ENCODE results near the gene UGGT2.

The UGGT2 gene

DNA sequence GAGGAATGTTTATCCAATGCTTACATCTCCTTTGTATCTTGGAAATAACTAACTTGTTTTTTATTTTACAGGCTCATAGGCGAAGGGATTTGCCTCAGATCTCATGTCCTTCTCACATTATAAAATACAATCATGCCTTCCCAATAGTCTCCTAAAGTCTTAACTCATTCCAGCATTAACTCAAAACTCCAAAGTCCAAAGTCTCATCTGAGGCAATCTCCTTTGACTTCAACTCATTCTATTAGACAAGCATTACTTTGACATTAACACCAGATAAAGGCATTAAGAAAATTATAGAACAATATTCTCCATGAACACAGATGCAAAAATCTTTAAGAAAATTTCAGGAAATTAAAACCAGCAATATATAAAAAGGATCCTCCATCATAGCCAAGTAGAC lies 238.7 kb downstream of the UGGT2 start:
- Histone ChIP-seq H3K4me3 (ENCODE audit: insufficient read depth, low read depth, low read length, poor library complexity, severe bottlenecking) (no peak overlapping the region), H3K27me3 (replicated peaks; ENCODE audit: control insufficient read depth, insufficient read depth, low read length, poor library complexity, severe bottlenecking) (peaks cover 3% of the 10 kb centered on the region), H3K4me1 (ENCODE audit: control insufficient read depth, insufficient read depth, low read length, poor library complexity, severe bottlenecking) (no peaks in the 10 kb centered on the region), H3K36me3 (ENCODE audit: control insufficient read depth, insufficient read depth, low read length) (no peaks in the 10 kb centered on the region), H3K27ac (ENCODE audit: insufficient read depth, low read length, poor library complexity, severe bottlenecking) (no peak overlapping the region), H3K9me3 (ENCODE audit: control insufficient read depth, low read length) (no peaks in the 10 kb centered on the region)
- no peak for DNase-seq

DNA sequence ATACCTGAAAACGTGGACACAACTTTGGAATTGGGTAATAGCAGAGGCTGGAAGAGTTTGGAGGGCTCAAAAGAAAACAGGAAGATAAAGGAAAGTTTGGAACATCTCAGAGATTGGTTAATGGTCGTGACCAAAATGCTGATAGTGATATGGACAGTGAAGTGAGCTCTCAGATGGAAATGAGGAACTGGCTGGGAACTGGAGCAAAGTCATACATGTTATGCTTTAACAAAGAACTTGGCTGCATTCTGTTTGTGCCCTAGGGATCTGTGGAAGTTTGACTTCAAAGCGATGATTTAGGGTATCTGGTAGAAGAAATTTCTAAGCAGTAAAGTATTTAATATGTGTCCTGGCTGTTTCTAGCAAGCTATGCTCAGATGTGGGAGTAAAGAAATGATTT lies 240.1 kb downstream of the UGGT2 start:
- Histone ChIP-seq H3K4me1 (ENCODE audit: control insufficient read depth, insufficient read depth, low read length, poor library complexity, severe bottlenecking) (no peaks in the 10 kb centered on the region), H3K9me3 (ENCODE audit: control insufficient read depth, low read length) (no peaks in the 10 kb centered on the region), H3K4me3 (ENCODE audit: insufficient read depth, low read depth, low read length, poor library complexity, severe bottlenecking) (no peak overlapping the region), H3K27ac (ENCODE audit: insufficient read depth, low read length, poor library complexity, severe bottlenecking) (no peak overlapping the region), H3K27me3 (replicated peaks; ENCODE audit: control insufficient read depth, insufficient read depth, low read length, poor library complexity, severe bottlenecking) (peaks cover 3% of the 10 kb centered on the region), H3K36me3 (ENCODE audit: control insufficient read depth, insufficient read depth, low read length) (no peaks in the 10 kb centered on the region)
- no peak for DNase-seq

DNA sequence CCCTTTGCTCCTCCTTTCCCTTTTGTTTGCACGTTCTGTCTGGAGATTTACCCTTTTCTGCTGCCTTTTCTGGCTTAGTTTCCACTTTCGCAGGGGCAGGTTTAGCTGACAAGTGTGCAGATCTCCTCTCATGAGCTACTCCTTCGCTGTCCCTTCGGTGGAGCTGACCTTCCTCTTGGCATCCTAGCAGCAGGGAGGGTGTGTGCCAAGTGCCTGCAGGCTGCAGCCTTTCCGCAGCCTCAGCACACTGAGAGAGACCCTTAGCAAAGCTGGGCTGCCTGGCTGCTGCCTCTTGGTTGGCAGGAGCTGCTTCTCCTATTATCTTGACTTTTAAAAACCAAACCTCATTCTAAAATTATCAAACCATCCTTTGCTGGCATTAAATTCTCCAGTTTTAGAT lies 243.8 kb downstream of the UGGT2 start:
- Histone ChIP-seq H3K4me1 (ENCODE audit: control insufficient read depth, insufficient read depth, low read length, poor library complexity, severe bottlenecking) (no peaks in the 10 kb centered on the region), H3K4me3 (ENCODE audit: insufficient read depth, low read depth, low read length, poor library complexity, severe bottlenecking) (no peak overlapping the region), H3K27me3 (replicated peaks; ENCODE audit: control insufficient read depth, insufficient read depth, low read length, poor library complexity, severe bottlenecking) (peaks cover 3% of the 10 kb centered on the region), H3K9me3 (ENCODE audit: control insufficient read depth, low read length) (no peaks in the 10 kb centered on the region), H3K36me3 (ENCODE audit: control insufficient read depth, insufficient read depth, low read length) (no peaks in the 10 kb centered on the region), H3K27ac (ENCODE audit: insufficient read depth, low read length, poor library complexity, severe bottlenecking) (no peak overlapping the region)
- no peak for DNase-seq

DNA sequence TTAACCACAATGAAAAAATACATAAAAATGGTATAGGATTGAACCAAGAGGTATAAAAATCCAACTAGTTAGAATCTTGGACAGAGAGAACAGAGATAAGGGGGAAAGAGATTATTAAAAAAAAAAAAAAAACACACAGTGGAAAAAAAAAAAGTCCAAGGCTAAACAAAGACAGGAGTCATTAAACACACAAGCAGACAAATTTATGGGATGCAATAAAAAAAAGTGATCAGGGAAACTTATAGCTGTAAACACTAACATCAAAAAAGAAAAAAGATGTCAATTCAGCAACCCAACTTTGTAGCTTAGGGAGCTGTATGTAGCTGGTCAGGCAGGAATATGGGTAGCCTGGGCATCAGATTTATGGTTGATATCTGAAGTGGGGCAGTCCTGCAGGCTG lies 247.3 kb downstream of the UGGT2 start:
- Histone ChIP-seq H3K9me3 (ENCODE audit: control insufficient read depth, low read length) (no peaks in the 10 kb centered on the region), H3K4me3 (ENCODE audit: insufficient read depth, low read depth, low read length, poor library complexity, severe bottlenecking) (no peak overlapping the region), H3K27me3 (replicated peaks; ENCODE audit: control insufficient read depth, insufficient read depth, low read length, poor library complexity, severe bottlenecking) (peaks cover 3% of the 10 kb centered on the region), H3K27ac (ENCODE audit: insufficient read depth, low read length, poor library complexity, severe bottlenecking) (no peak overlapping the region), H3K4me1 (ENCODE audit: control insufficient read depth, insufficient read depth, low read length, poor library complexity, severe bottlenecking) (no peaks in the 10 kb centered on the region), H3K36me3 (ENCODE audit: control insufficient read depth, insufficient read depth, low read length) (no peaks in the 10 kb centered on the region)
- no peak for DNase-seq

DNA sequence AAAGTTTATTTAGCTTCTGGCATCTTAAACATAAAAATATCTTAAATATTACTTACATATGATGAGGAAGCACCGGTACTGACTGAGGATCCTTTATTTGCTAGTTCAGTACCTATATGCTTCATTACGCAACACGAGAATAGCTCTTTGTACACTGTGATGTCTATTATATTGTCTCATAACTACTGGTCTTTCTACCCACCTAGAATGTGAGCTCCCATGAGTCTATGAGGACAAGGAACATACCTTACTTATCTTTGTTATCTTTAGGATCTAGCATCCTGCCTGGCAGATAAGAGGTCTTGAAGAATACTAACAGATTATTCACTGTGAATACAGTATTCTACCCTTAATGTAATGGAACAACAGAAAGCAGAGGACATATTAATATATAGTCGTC lies 251.4 kb downstream of the UGGT2 start:
- Histone ChIP-seq H3K4me3 (ENCODE audit: insufficient read depth, low read depth, low read length, poor library complexity, severe bottlenecking) (no peak overlapping the region), H3K4me1 (ENCODE audit: control insufficient read depth, insufficient read depth, low read length, poor library complexity, severe bottlenecking) (no peaks in the 10 kb centered on the region), H3K27ac (ENCODE audit: insufficient read depth, low read length, poor library complexity, severe bottlenecking) (no peak overlapping the region), H3K27me3 (replicated peaks; ENCODE audit: control insufficient read depth, insufficient read depth, low read length, poor library complexity, severe bottlenecking) (no peaks in the 10 kb centered on the region), H3K9me3 (ENCODE audit: control insufficient read depth, low read length) (no peaks in the 10 kb centered on the region), H3K36me3 (ENCODE audit: control insufficient read depth, insufficient read depth, low read length) (no peaks in the 10 kb centered on the region)
- DNase-seq: no peak

DNA sequence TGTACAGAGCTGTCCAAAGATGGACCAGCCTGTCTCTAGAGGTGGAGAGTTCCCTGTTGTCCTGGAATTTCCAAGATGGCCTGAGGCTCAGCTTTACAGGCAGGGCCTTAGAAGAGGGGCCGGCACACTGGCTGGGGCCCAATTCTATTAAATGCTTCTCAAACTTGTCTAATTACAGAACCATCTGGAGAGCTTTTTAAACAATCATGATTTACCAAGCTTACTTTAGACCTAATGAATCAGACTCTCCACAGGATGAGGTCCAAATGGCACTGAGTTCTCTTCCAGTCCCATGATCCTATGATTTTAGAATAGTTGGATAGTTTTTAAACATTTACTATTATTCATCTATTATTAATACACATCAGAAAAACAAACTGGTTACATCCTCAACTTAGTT lies 252.8 kb downstream of the UGGT2 start:
- Histone ChIP-seq H3K27me3 (replicated peaks; ENCODE audit: control insufficient read depth, insufficient read depth, low read length, poor library complexity, severe bottlenecking) (no peaks in the 10 kb centered on the region), H3K4me3 (ENCODE audit: insufficient read depth, low read depth, low read length, poor library complexity, severe bottlenecking) (no peak overlapping the region), H3K36me3 (ENCODE audit: control insufficient read depth, insufficient read depth, low read length) (no peaks in the 10 kb centered on the region)

DNA sequence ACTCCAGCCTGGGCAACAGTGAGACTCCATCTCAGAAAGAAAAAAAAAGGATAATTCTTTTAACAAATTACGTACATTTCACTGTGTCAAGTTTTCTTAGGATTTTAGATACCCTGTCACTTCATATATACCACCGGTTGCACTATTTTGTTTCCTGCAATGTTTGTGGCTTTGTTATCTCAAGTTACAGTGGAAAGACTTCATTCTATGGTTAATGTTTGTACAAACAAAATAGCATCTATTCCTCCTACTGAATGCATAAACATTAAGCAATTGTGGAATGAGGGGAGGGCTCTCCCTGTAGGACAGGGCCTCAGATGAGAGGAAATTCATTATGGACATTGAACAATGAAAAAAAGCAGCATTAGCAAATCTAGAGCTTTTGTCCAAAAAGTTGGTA lies 256.2 kb downstream of the UGGT2 start:
- DNase-seq: no peak
- Histone ChIP-seq H3K27ac (ENCODE audit: insufficient read depth, low read length, poor library complexity, severe bottlenecking) (no peak overlapping the region), H3K36me3 (ENCODE audit: control insufficient read depth, insufficient read depth, low read length) (peaks cover 2% of the 10 kb centered on the region)

More for the DNA sequence above, 252.8 kb downstream of the UGGT2 start:
- DNase-seq: no peak
- Histone ChIP-seq H3K27ac (ENCODE audit: insufficient read depth, low read length, poor library complexity, severe bottlenecking) (no peak overlapping the region), H3K4me1 (ENCODE audit: control insufficient read depth, insufficient read depth, low read length, poor library complexity, severe bottlenecking) (no peaks in the 10 kb centered on the region), H3K9me3 (ENCODE audit: control insufficient read depth, low read length) (no peaks in the 10 kb centered on the region)

DNA sequence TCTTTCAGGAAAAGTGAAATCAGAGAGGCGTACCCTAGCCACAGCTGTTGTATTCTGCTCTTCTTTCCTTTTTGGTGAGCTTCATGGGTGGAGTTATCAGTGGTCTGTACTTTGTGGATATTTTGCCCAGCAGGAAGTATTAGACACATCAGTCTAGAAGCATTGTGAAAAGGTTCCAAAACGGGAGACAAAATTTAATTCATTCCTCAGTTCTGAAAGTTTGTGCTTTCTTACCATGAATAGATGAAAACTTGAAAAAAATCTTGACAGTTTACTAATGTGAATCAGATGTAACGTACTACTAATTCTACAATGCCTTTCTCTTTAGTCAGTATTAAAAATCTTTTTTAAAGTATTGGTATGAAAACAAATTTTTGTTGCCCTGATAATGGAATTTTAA lies 259.4 kb downstream of the UGGT2 start:
- DNase-seq: no peak
- H3K4me1 ChIP-seq (ENCODE audit: control insufficient read depth, insufficient read depth, low read length, poor library complexity, severe bottlenecking): no peaks in the 10 kb centered on the region
- no peak overlapping the region for H3K27ac ChIP-seq (ENCODE audit: insufficient read depth, low read length, poor library complexity, severe bottlenecking)
- no peaks in the 10 kb centered on the region for H3K27me3 ChIP-seq (replicated peaks; ENCODE audit: control insufficient read depth, insufficient read depth, low read length, poor library complexity, severe bottlenecking)
- H3K36me3 ChIP-seq (ENCODE audit: control insufficient read depth, insufficient read depth, low read length): peaks cover 25% of the 10 kb centered on the region
- H3K9me3 ChIP-seq (ENCODE audit: control insufficient read depth, low read length): no peaks in the 10 kb centered on the region
- H3K4me3 ChIP-seq (ENCODE audit: insufficient read depth, low read depth, low read length, poor library complexity, severe bottlenecking): no peak overlapping the region

More for the DNA sequence above, 256.2 kb downstream of the UGGT2 start:
- no peaks in the 10 kb centered on the region for H3K4me1 ChIP-seq (ENCODE audit: control insufficient read depth, insufficient read depth, low read length, poor library complexity, severe bottlenecking)
- H3K4me3 ChIP-seq (ENCODE audit: insufficient read depth, low read depth, low read length, poor library complexity, severe bottlenecking): no peak overlapping the region
- no peaks in the 10 kb centered on the region for H3K27me3 ChIP-seq (replicated peaks; ENCODE audit: control insufficient read depth, insufficient read depth, low read length, poor library complexity, severe bottlenecking)
- no peaks in the 10 kb centered on the region for H3K9me3 ChIP-seq (ENCODE audit: control insufficient read depth, low read length)

DNA sequence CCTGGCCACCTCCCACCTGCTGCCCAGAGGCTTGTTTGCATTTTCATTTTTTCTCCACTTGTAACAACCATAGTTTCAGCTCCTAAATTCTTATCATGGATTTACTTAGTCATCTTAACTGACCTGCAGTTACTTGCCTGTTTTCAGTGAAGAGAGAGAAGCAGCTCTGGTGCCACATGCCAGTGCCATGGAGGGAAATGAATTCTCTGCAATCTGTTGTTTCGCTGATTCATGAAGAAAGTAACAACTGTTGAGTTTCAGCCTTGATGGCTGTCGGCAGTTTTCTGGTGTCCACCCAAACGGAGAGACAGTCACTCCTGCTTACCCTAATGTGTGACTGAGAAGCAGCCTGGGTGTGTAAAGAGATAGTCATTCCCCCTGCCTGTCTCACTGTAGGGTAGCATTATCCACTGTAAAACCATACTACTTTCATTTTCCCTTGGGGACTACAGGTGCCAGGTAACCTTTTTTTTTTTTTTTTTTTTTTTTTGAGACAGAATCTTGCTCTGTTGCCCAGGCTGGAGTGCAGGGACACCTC lies 260.1 kb downstream of the UGGT2 start:
- no peak overlapping the region for H3K4me3 ChIP-seq (ENCODE audit: insufficient read depth, low read depth, low read length, poor library complexity, severe bottlenecking)
- H3K9me3 ChIP-seq (ENCODE audit: control insufficient read depth, low read length): no peaks in the 10 kb centered on the region
- H3K4me1 ChIP-seq (ENCODE audit: control insufficient read depth, insufficient read depth, low read length, poor library complexity, severe bottlenecking): no peaks in the 10 kb centered on the region
- no peak for DNase-seq
- no peaks in the 10 kb centered on the region for H3K27me3 ChIP-seq (replicated peaks; ENCODE audit: control insufficient read depth, insufficient read depth, low read length, poor library complexity, severe bottlenecking)
- H3K36me3 ChIP-seq (ENCODE audit: control insufficient read depth, insufficient read depth, low read length): peaks cover 29% of the 10 kb centered on the region
- no peak overlapping the region for H3K27ac ChIP-seq (ENCODE audit: insufficient read depth, low read length, poor library complexity, severe bottlenecking)

DNA sequence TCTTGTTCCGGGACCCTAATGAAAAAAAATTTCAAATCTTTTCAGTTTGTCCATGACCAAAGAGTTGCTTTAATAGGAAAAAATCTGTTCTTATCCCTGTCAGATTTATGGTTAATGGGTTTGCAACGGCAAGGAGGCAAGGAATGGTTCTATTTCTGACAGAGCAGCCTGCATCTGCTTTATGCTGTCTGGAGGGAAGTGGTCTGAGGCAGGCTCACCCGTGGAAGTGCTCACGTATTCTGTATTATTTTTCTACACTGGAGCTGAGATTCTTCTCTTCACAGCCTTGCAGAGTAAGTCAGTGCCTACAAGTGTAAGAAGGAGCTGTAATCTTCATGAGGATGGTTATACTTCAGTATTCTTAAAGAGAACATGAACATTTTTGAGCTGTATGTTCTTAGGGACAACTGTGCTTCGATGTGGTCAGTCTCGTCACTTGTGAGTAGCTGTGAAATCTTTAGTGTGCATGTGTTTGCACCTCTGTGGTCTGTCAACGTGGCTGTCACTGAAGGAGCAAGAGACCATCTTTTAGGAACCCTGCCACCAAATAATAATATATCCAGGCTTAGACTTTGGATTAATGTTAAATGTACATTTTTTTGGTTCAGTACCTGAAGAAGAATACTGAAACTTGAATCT lies 262.0 kb downstream of the UGGT2 start:
- peaks cover 44% of the 10 kb centered on the region for H3K36me3 ChIP-seq (ENCODE audit: control insufficient read depth, insufficient read depth, low read length)
- H3K27ac ChIP-seq (ENCODE audit: insufficient read depth, low read length, poor library complexity, severe bottlenecking): no peak overlapping the region
- no peaks in the 10 kb centered on the region for H3K9me3 ChIP-seq (ENCODE audit: control insufficient read depth, low read length)
- no peaks in the 10 kb centered on the region for H3K27me3 ChIP-seq (replicated peaks; ENCODE audit: control insufficient read depth, insufficient read depth, low read length, poor library complexity, severe bottlenecking)
- no peaks in the 10 kb centered on the region for H3K4me1 ChIP-seq (ENCODE audit: control insufficient read depth, insufficient read depth, low read length, poor library complexity, severe bottlenecking)
- no peak for DNase-seq
- H3K4me3 ChIP-seq (ENCODE audit: insufficient read depth, low read depth, low read length, poor library complexity, severe bottlenecking): no peak overlapping the region

Data from effector memory CD4-positive, alpha-beta T cell (primary cell).